Pancreas (tissue), 10 donors: ENCODE results near the gene ROR2. TPM values are rescaled to one million over a fixed set of nuclear protein-coding genes. Genes with fewer than 3 reads are reported as not detected.

Source experiments
- ATAC-seq, 4 donors: fragments of 200-7000 bp; cut with Tn5 transposase; one replicate each; pipeline versions ENCODE4 v1.8.0 to v1.9.1; 2020; ENCODE audit warnings: mild to moderate bottlenecking in 4 of 4, moderate library complexity in 4 of 4
- DNase-seq, 6 donors: peaks; one replicate each; pipeline ENCODE4 v3.0.0-alpha.2; 2020
- FAIRE-seq: peaks from 2 replicates; lab custom pipeline; 2012; peaks lifted over from hg19 to GRCh38; lab: Jason Lieb, UNC
- H3K27ac ChIP-seq, 4 donors: fragments of 200-600 bp; sonication (generic); 1 replicate in 3 of 4; 2 replicates in 1 of 4; pipeline versions ENCODE4 v1.5.0 to v1.8.0; 2020
- H3K27me3 ChIP-seq, 4 donors: fragments of 200-600 bp; one replicate each; pipeline ENCODE4 v1.8.0; 2021
- H3K36me3 ChIP-seq, 3 donors: fragments of 200-600 bp; sonication (generic) in 1 of 3; one replicate each; pipeline versions ENCODE4 v1.5.0 to v1.8.0; 2020 to 2021
- H3K4me1 ChIP-seq, 3 donors: fragments of 200-600 bp; one replicate each; pipeline ENCODE4 v1.8.0; 2021
- H3K4me3 ChIP-seq, 4 donors: fragments of 200-600 bp; sonication (generic) in 2 of 4; one replicate each; pipeline versions ENCODE4 v1.5.0 to v1.8.0; 2020 to 2021
- H3K9me3 ChIP-seq, 4 donors: fragments of 200-600 bp; one replicate each; pipeline ENCODE4 v1.8.0; 2021
- CTCF ChIP-seq, 4 donors: fragments of 200-600 bp; sonication (generic) in 3 of 4; IDR thresholded peaks; one replicate each; pipeline versions ENCODE4 v1.5.0 to v1.8.0; 2021; ENCODE audit warnings: antibody characterized with exemption in 4 of 4
- WGBS, 2 donors: extraction: QIAGEN DNeasy Blood & Tissue Kit; methylation state at CpG; one replicate each; pipeline ENCODE4 v1.1.7; 2013; 5-methylcytosine and 5-hydroxymethylcytosine counted together
- intact Hi-C, 3 donors: fragments of 100-400 bp; cut with DNase I; formaldehyde crosslinking; loops; one replicate each; pipeline versions ENCODE4 v1.11.1 to v1.14.2; 2022
- polyA plus RNA-seq, 2 donors: library from polyadenylated mRNA; stranded (reverse); fragments of 200-250 nt; gene quantifications; one replicate each; pipeline ENCODE4 v1.2.3, GENCODE V29; 2013
- total RNA-seq, 6 donors: library from RNA; stranded (reverse); fragmentation: NEBNext Ultra II Directional in 4 of 6; extraction: Animal tissue kit (Norgen Biotek cat#: 25700) in 4 of 6; gene quantifications; one replicate each; pipeline versions ENCODE4 v1.2.1 to v1.2.4, GENCODE V29; 2021 to 2023
- donor health status: healthy with polysubstance abuse.
- donor health status: DM: no; HTN: no; CAD: no; lungs with moderate emphysema.
- donor health status: DM: no; HTN: no; CAD: no.
- donor health status: control.
- donor health status: control.
- donor health status: Bipolar disorder and iron deficiency.
- donor health status: DM: yes; HTN: yes; CAD: no.
- donor health status: DM: no; HTN: no; CAD: no.
- donor health status: DM: no; HTN: no; CAD: no.
- donor health status: DM: yes; HTN: yes; CAD: no.

The ROR2 gene
- total and polyA plus RNA-seq, 8 donors, result 0.67 to 6.3 (median 1.2) TPM

GRCh38 chr9:91840882-91841281 is 109.1 kb downstream of the ROR2 start:
- no peak for DNase-seq
- Histone ChIP-seq H3K9me3 (no peaks in the 10 kb centered on the region), H3K4me1 (no peaks in the 10 kb centered on the region), H3K36me3 (no peaks in the 10 kb centered on the region), H3K27ac (no peak overlapping the region), H3K27me3 (no peaks in the 10 kb centered on the region), H3K4me3 (no peak overlapping the region)
- FAIRE-seq, result no peak
- intact Hi-C loops, result no loop called here
- no peak for ATAC-seq
- WGBS, 2 donors, result 89 to 90% methylated on average over 6 of the region's 6 CpGs
- TF ChIP-seq CTCF (IDR thresholded peaks at IDR 0.05), result no peak

GRCh38 chr9:91840469-91840868 is 109.6 kb downstream of the ROR2 start:
- no peak for TF ChIP-seq CTCF (IDR thresholded peaks at IDR 0.05)
- WGBS, 2 donors, result 86 to 90% methylated on average over 8 of the region's 8 CpGs
- H3K36me3 ChIP-seq, result no peaks in the 10 kb centered on the region
- intact Hi-C loops, result no loop called here
- no peak for FAIRE-seq
- H3K4me3 ChIP-seq, result no peak overlapping the region
- no peak overlapping the region for H3K27ac ChIP-seq
- no peaks in the 10 kb centered on the region for H3K9me3 ChIP-seq
- no peak for ATAC-seq
- DNase-seq, result no peak
- no peaks in the 10 kb centered on the region for H3K4me1 ChIP-seq
- H3K27me3 ChIP-seq, result no peaks in the 10 kb centered on the region

- Histone ChIP-seq H3K4me1 (no peaks in the 10 kb centered on the region), H3K27me3 (no peaks in the 10 kb centered on the region), H3K27ac (no peak overlapping the region), H3K4me3 (no peak overlapping the region), H3K9me3 (no peaks in the 10 kb centered on the region), H3K36me3 (no peaks in the 10 kb centered on the region)
- FAIRE-seq (no peak), DNase-seq (no peak), ATAC-seq (no peak)
- WGBS, 2 donors, result 78 to 83% methylated on average over 14 of the region's 14 CpGs
- intact Hi-C loops, result no loop called here
- no peak for TF ChIP-seq CTCF (IDR thresholded peaks at IDR 0.05)
Measured at GRCh38 chr9:91839926-91840465, 110.0 kb downstream of the ROR2 start.

- ATAC-seq, result peak; percentile 77 to 90 (median 82)
- FAIRE-seq, result no peak
- H3K9me3 ChIP-seq, result no peaks in the 10 kb centered on the region
- H3K4me3 ChIP-seq, result no peak overlapping the region
- H3K27me3 ChIP-seq, result no peaks in the 10 kb centered on the region
- no peaks in the 10 kb centered on the region for H3K4me1 ChIP-seq
- H3K36me3 ChIP-seq, result no peaks in the 10 kb centered on the region
- DNase-seq, result peak in 4 of 6 donors; percentile 49 to 74 (median 61)
- no peak overlapping the region for H3K27ac ChIP-seq
- intact Hi-C loops, result no loop called here
- no peak for TF ChIP-seq CTCF (IDR thresholded peaks at IDR 0.05)
- WGBS, 2 donors, result 49 to 58% methylated on average over 21 of the region's 21 CpGs
Measured at GRCh38 chr9:91837981-91838731, 111.9 kb downstream of the ROR2 start.

GRCh38 chr9:91836515-91836914 is 113.5 kb downstream of the ROR2 start:
- H3K9me3 ChIP-seq, result no peaks in the 10 kb centered on the region
- no peak for FAIRE-seq
- whole genome bisulfite sequencing, 2 donors, result 82 to 86% methylated on average over 7 of the region's 7 CpGs
- no peaks in the 10 kb centered on the region for H3K27me3 ChIP-seq
- no peak for DNase-seq
- intact Hi-C loops, result no loop called here
- no peak overlapping the region for H3K4me3 ChIP-seq
- H3K4me1 ChIP-seq, result no peaks in the 10 kb centered on the region
- no peak for TF ChIP-seq CTCF (IDR thresholded peaks at IDR 0.05)
- no peak overlapping the region for H3K27ac ChIP-seq
- ATAC-seq, result no peak
- no peaks in the 10 kb centered on the region for H3K36me3 ChIP-seq
